B cell (primary cell): Measurements from ENCODE around the gene NR6A1. TPM values are rescaled to one million over a fixed set of nuclear protein-coding genes. Genes with fewer than 3 reads are reported as not detected.

ENCODE experiments used
- ATAC-seq: fragments of 200-7000 bp; cut with Tn5 transposase; one replicate; pipeline ENCODE4 v1.10.0; 2021; ENCODE audit warnings: low read depth, mild to moderate bottlenecking, moderate number of reproducible peaks, moderate library complexity
- CTCF ChIA-PET: fragments of 350-600 bp; sonication (Branson Sonifier 250); formaldehyde crosslinking; loops from one replicate; lab custom pipeline; 2021; ENCODE audit warnings: antibody characterized with exemption, inconsistent platforms; lab: Charles Lee
- POLR2A ChIA-PET: fragments of 350-600 bp; sonication (Branson Sonifier 250); formaldehyde crosslinking; loops from one replicate; lab custom pipeline; 2021; ENCODE audit warnings: antibody characterized with exemption; lab: Charles Lee
- DNase-seq: peaks from one replicate; pipeline ENCODE4 v3.0.0; 2013
- H2AFZ ChIP-seq: 2 replicates; pipeline ENCODE4 v1.6.1; 2012; ENCODE audit warnings: mild to moderate bottlenecking, low read depth, low read length; ENCODE audit not compliant: insufficient read depth, poor library complexity, severe bottlenecking
- H3K27ac ChIP-seq, 2 donors: 1 replicate in 1 of 2; 2 replicates in 1 of 2; pipeline ENCODE4 v1.5.1; 2012 to 2013; ENCODE audit warnings: low read length in 2 of 2, mild to moderate bottlenecking in 2 of 2, moderate library complexity in 1 of 2
- H3K27me3 ChIP-seq, 4 experiments: fragments of 200-600 bp in 1 of 4; sonication (generic) in 1 of 4; replicated peaks in 1 of 4; 1 replicate in 2 of 4; 2 replicates in 2 of 4; pipeline versions ENCODE4 v1.6.1 to v1.7.0; 2013 to 2016; ENCODE audit warnings: low read length in 3 of 4, mild to moderate bottlenecking in 2 of 4, mixed read lengths in 1 of 4, moderate library complexity in 1 of 4; ENCODE audit not compliant: insufficient read depth in 4 of 4, control insufficient read depth in 3 of 4; ENCODE audit errors: control extremely low read depth in 1 of 4
- H3K36me3 ChIP-seq, 2 experiments: replicated peaks in 1 of 2; 1 replicate in 1 of 2; 2 replicates in 1 of 2; pipeline versions ENCODE4 v1.6.1 to v1.7.1; 2013; ENCODE audit warnings: low read length in 1 of 2; ENCODE audit not compliant: insufficient read depth in 2 of 2, control insufficient read depth in 1 of 2; ENCODE audit errors: control extremely low read depth in 1 of 2, extremely low read depth in 1 of 2
- H3K4me1 ChIP-seq, 2 donors: fragments of 200-600 bp in 1 of 2; sonication (generic) in 1 of 2; 1 replicate in 1 of 2; 2 replicates in 1 of 2; pipeline versions ENCODE4 v1.5.1 to v1.6.1; 2013 to 2017; ENCODE audit warnings: low read length in 2 of 2; ENCODE audit not compliant: control insufficient read depth in 2 of 2, insufficient read depth in 2 of 2
- H3K4me2 ChIP-seq: replicated peaks from 2 replicates; pipeline ENCODE3; 2012; ENCODE audit warnings: mild to moderate bottlenecking, low read depth, low read length; ENCODE audit not compliant: poor library complexity, severe bottlenecking
- H3K4me3 ChIP-seq, 5 experiments: fragments of 200-600 bp in 1 of 5; sonication (generic) in 1 of 5; 1 replicate in 3 of 5; 2 replicates in 2 of 5; pipeline versions ENCODE4 v1.5.1 to v1.7.0; 2011 to 2016; ENCODE audit warnings: low read length in 4 of 5, mild to moderate bottlenecking in 4 of 5, low read depth in 2 of 5, control low read depth in 1 of 5, moderate library complexity in 1 of 5; ENCODE audit not compliant: insufficient read depth in 1 of 5; ENCODE audit errors: control extremely low read depth in 1 of 5, extremely low read depth in 1 of 5
- H3K79me2 ChIP-seq: fragments of 200-600 bp; sonication (generic); one replicate; pipeline ENCODE4 v1.6.0; 2016; ENCODE audit warnings: low read length; ENCODE audit not compliant: control insufficient read depth, insufficient read depth
- H3K9ac ChIP-seq: fragments of 200-600 bp; sonication (generic); 2 replicates; pipeline ENCODE4 v1.6.1; 2017; ENCODE audit warnings: mild to moderate bottlenecking, low read length, moderate library complexity
- H3K9me3 ChIP-seq, 3 donors: one replicate each; pipeline versions ENCODE4 v1.6.1 to v1.7.1; 2013; ENCODE audit warnings: low read length in 2 of 3; ENCODE audit not compliant: control insufficient read depth in 2 of 3, insufficient read depth in 1 of 3; ENCODE audit errors: control extremely low read depth in 1 of 3
- H4K20me1 ChIP-seq: 2 replicates; pipeline ENCODE4 v1.6.0; 2012; ENCODE audit warnings: mild to moderate bottlenecking, low read length; ENCODE audit not compliant: insufficient read depth, control insufficient read depth, poor library complexity, severe bottlenecking
- H3K27ac Mint-ChIP-seq: one replicate; pipeline ENCODE4 v1.8.0; 2021; ENCODE audit warnings: mixed read lengths
- H3K27me3 Mint-ChIP-seq: one replicate; pipeline ENCODE4 v1.8.0; 2021; ENCODE audit warnings: mixed read lengths
- H3K4me1 Mint-ChIP-seq: one replicate; pipeline ENCODE4 v1.8.0; 2021; ENCODE audit warnings: mixed read lengths
- H3K4me3 Mint-ChIP-seq: one replicate; pipeline ENCODE4 v1.8.0; 2021; ENCODE audit warnings: mixed read lengths
- H3K9me3 Mint-ChIP-seq: one replicate; pipeline ENCODE4 v1.8.0; 2022; ENCODE audit warnings: mixed read lengths; ENCODE audit not compliant: insufficient read depth
- CTCF ChIP-seq: fragments of 200-600 bp; IDR thresholded peaks from one replicate; pipeline ENCODE4 v1.8.0; 2022; ENCODE audit warnings: antibody characterized with exemption, mild to moderate bottlenecking
- EZH2 ChIP-seq: IDR thresholded peaks from 2 replicates; pipeline ENCODE4 v1.6.1; 2012; ENCODE audit warnings: borderline replicate concordance, low read depth, mild to moderate bottlenecking, moderate library complexity, low read length; ENCODE audit not compliant: insufficient read depth, poor library complexity, severe bottlenecking
- WGBS: methylation state at CpG from one replicate; pipeline ENCODE4 v1.1.5; 2013; ENCODE audit warnings: missing lambda C conversion rate; ENCODE audit not compliant: insufficient coverage; 5-methylcytosine and 5-hydroxymethylcytosine counted together
- intact Hi-C: fragments of 100-400 bp; cut with micrococcal nuclease; formaldehyde crosslinking; loops from one replicate; pipeline ENCODE4 v1.10.0; 2022
- polyA plus RNA-seq: library from polyadenylated mRNA; depleted of rRNA; stranded (reverse); fragments of >200 nt; gene quantifications from 2 replicates; pipeline ENCODE4 v1.2.3, GENCODE V29; 2012
- total RNA-seq, 2 donors: library from RNA; stranded (reverse); fragments of 120-200 nt in 1 of 2; gene quantifications; 1 replicate in 1 of 2; 2 replicates in 1 of 2; pipeline versions ENCODE4 v1.2.3 to v1.2.4, GENCODE V29; 2013 to 2022

Gene NR6A1
- total and polyA plus RNA-seq, 2 donors (not counting 1 experiment from before 2014, with no cell fraction given) = 0.09 to 0.67 TPM

DNA sequence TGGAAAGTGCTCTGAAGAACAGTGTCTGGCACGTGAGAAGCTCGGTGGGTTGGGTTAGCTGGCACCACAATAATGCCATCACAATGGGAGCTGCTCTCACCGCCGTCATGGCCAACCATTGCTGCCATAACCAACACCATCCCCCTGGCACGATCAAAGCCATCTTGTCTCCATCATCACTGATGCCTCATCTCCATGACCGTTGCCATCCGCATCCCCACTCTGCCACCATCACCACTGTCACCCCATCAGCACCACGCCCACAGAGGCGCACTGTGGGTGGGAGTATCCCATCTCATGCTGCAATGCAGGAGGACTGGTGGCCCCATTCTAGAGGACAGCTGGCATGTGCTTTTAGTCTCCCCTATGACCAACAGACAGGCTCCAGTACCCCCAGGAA, 287.6 kb downstream of the NR6A1 start:
- H3K27me3 ChIP-seq = peaks cover 0 to 14% (median 0%) of the 10 kb centered on the region in 4 experiments
- H3K4me3 ChIP-seq = no peak overlapping the region
- TF ChIP-seq EZH2 (no peak), CTCF (no peak)
- H2AFZ ChIP-seq = no peak overlapping the region
- no peak overlapping the region for H3K27ac Mint-ChIP-seq
- WGBS = 96% methylated on average over 8 of the region's 9 CpGs
- no peak overlapping the region for H3K4me3 Mint-ChIP-seq
- H3K4me1 ChIP-seq = no peaks in the 10 kb centered on the region
- H3K36me3 ChIP-seq = no peaks in the 10 kb centered on the region
- intact Hi-C loops = no loop called here
- H3K9ac ChIP-seq = no peak overlapping the region
- H3K27ac ChIP-seq = no peak overlapping the region
- H4K20me1 ChIP-seq = no peaks in the 10 kb centered on the region
- CTCF ChIA-PET = interaction anchor here (0.6 kb wide), 1 partner anchor 360 kb away, joined by 3 read pairs; no protein-coding TSS in a partner anchor
- no peaks in the 10 kb centered on the region for H3K4me1 Mint-ChIP-seq
- ATAC-seq = no peak
- peaks cover 0 to 10% (median 0%) of the 10 kb centered on the region in 3 donors for H3K9me3 ChIP-seq
- no peak for DNase-seq
- H3K79me2 ChIP-seq = no peaks in the 10 kb centered on the region
- peaks cover 10% of the 10 kb centered on the region for H3K27me3 Mint-ChIP-seq
- H3K9me3 Mint-ChIP-seq = no peaks in the 10 kb centered on the region
- POLR2A ChIA-PET = no interaction called here
- H3K4me2 ChIP-seq = no peak overlapping the region

DNA sequence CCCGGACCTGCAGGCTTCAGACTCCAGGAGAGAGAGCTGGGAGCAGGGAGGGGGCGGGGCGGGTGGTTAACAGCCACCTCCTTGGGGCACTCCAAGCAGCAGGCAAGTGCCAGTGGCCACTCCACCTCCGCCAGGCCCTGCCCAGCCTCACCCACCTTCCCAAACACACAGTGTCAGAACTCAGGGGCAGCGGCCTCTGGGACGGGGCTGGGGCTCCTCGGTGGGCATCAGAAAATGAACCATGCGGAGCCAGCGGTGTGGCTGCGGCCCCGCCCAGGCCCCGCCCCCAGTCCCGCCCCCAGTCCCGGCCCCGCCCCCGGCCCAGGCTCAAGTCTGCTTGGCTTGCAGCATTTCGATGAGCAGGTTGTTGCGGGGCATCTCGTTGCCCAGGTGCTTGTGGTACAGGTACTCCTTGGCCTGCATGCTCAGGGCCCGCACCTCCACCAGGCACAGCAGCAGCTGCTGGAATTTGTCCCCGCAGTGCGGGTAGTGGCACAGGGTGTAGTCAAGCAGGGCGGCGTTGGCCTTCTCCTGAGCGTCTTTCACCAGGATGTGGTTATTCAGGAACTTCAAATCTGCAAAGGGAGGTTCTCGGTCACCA, 288.6 kb downstream of the NR6A1 start:
- Histone ChIP-seq H3K36me3 (no peaks in the 10 kb centered on the region), H3K9ac (no peak overlapping the region), H3K9me3 (peaks cover 0 to 9% (median 0%) of the 10 kb centered on the region in 3 donors), H4K20me1 (no peaks in the 10 kb centered on the region), H3K27me3 (peaks cover 0 to 20% (median 1%) of the 10 kb centered on the region in 4 experiments), H3K4me1 (no peaks in the 10 kb centered on the region), H3K4me2 (no peak overlapping the region), H3K27ac (no peak overlapping the region), H3K4me3 (no peak overlapping the region), H2AFZ (no peak overlapping the region), H3K79me2 (no peaks in the 10 kb centered on the region)
- Mint-ChIP-seq H3K27ac (no peak overlapping the region), H3K27me3 (peaks cover 13% of the 10 kb centered on the region), H3K9me3 (no peaks in the 10 kb centered on the region), H3K4me3 (no peak overlapping the region), H3K4me1 (no peaks in the 10 kb centered on the region)
- ATAC-seq (no peak), DNase-seq (no peak)
- POLR2A ChIA-PET = no interaction called here
- CTCF ChIA-PET = no interaction called here
- no peak for TF ChIP-seq CTCF
- TF ChIP-seq EZH2 = no peak
- intact Hi-C loops = no loop called here
- WGBS = 60% methylated on average over 20 of the region's 26 CpGs
